B cell (primary cell): Measurements from ENCODE around the gene DTNA. TPM values are rescaled to one million over a fixed set of nuclear protein-coding genes. Genes with fewer than 3 reads are reported as not detected.

Source experiments
- ATAC-seq: fragments of 200-7000 bp; cut with Tn5 transposase; one replicate; pipeline ENCODE4 v1.10.0; 2021; ENCODE audit warnings: low read depth, mild to moderate bottlenecking, moderate number of reproducible peaks, moderate library complexity
- CTCF ChIA-PET: fragments of 350-600 bp; sonication (Branson Sonifier 250); formaldehyde crosslinking; loops from one replicate; lab custom pipeline; 2021; ENCODE audit warnings: antibody characterized with exemption, inconsistent platforms; lab: Charles Lee
- POLR2A ChIA-PET: fragments of 350-600 bp; sonication (Branson Sonifier 250); formaldehyde crosslinking; loops from one replicate; lab custom pipeline; 2021; ENCODE audit warnings: antibody characterized with exemption; lab: Charles Lee
- DNase-seq: peaks from one replicate; pipeline ENCODE4 v3.0.0; 2013
- H2AFZ ChIP-seq: 2 replicates; pipeline ENCODE4 v1.6.1; 2012; ENCODE audit warnings: mild to moderate bottlenecking, low read depth, low read length; ENCODE audit not compliant: insufficient read depth, poor library complexity, severe bottlenecking
- H3K27ac ChIP-seq, 2 donors: 1 replicate in 1 of 2; 2 replicates in 1 of 2; pipeline ENCODE4 v1.5.1; 2012 to 2013; ENCODE audit warnings: low read length in 2 of 2, mild to moderate bottlenecking in 2 of 2, moderate library complexity in 1 of 2
- H3K27me3 ChIP-seq, 4 experiments: fragments of 200-600 bp in 1 of 4; sonication (generic) in 1 of 4; replicated peaks in 1 of 4; 1 replicate in 2 of 4; 2 replicates in 2 of 4; pipeline versions ENCODE4 v1.6.1 to v1.7.0; 2013 to 2016; ENCODE audit warnings: low read length in 3 of 4, mild to moderate bottlenecking in 2 of 4, mixed read lengths in 1 of 4, moderate library complexity in 1 of 4; ENCODE audit not compliant: insufficient read depth in 4 of 4, control insufficient read depth in 3 of 4; ENCODE audit errors: control extremely low read depth in 1 of 4
- H3K36me3 ChIP-seq, 2 experiments: replicated peaks in 1 of 2; 1 replicate in 1 of 2; 2 replicates in 1 of 2; pipeline versions ENCODE4 v1.6.1 to v1.7.1; 2013; ENCODE audit warnings: low read length in 1 of 2; ENCODE audit not compliant: insufficient read depth in 2 of 2, control insufficient read depth in 1 of 2; ENCODE audit errors: control extremely low read depth in 1 of 2, extremely low read depth in 1 of 2
- H3K4me1 ChIP-seq, 2 donors: fragments of 200-600 bp in 1 of 2; sonication (generic) in 1 of 2; 1 replicate in 1 of 2; 2 replicates in 1 of 2; pipeline versions ENCODE4 v1.5.1 to v1.6.1; 2013 to 2017; ENCODE audit warnings: low read length in 2 of 2; ENCODE audit not compliant: control insufficient read depth in 2 of 2, insufficient read depth in 2 of 2
- H3K4me2 ChIP-seq: replicated peaks from 2 replicates; pipeline ENCODE3; 2012; ENCODE audit warnings: mild to moderate bottlenecking, low read depth, low read length; ENCODE audit not compliant: poor library complexity, severe bottlenecking
- H3K4me3 ChIP-seq, 5 experiments: fragments of 200-600 bp in 1 of 5; sonication (generic) in 1 of 5; 1 replicate in 3 of 5; 2 replicates in 2 of 5; pipeline versions ENCODE4 v1.5.1 to v1.7.0; 2011 to 2016; ENCODE audit warnings: low read length in 4 of 5, mild to moderate bottlenecking in 4 of 5, low read depth in 2 of 5, control low read depth in 1 of 5, moderate library complexity in 1 of 5; ENCODE audit not compliant: insufficient read depth in 1 of 5; ENCODE audit errors: control extremely low read depth in 1 of 5, extremely low read depth in 1 of 5
- H3K79me2 ChIP-seq: fragments of 200-600 bp; sonication (generic); one replicate; pipeline ENCODE4 v1.6.0; 2016; ENCODE audit warnings: low read length; ENCODE audit not compliant: control insufficient read depth, insufficient read depth
- H3K9ac ChIP-seq: fragments of 200-600 bp; sonication (generic); 2 replicates; pipeline ENCODE4 v1.6.1; 2017; ENCODE audit warnings: mild to moderate bottlenecking, low read length, moderate library complexity
- H3K9me3 ChIP-seq, 3 donors: one replicate each; pipeline versions ENCODE4 v1.6.1 to v1.7.1; 2013; ENCODE audit warnings: low read length in 2 of 3; ENCODE audit not compliant: control insufficient read depth in 2 of 3, insufficient read depth in 1 of 3; ENCODE audit errors: control extremely low read depth in 1 of 3
- H4K20me1 ChIP-seq: 2 replicates; pipeline ENCODE4 v1.6.0; 2012; ENCODE audit warnings: mild to moderate bottlenecking, low read length; ENCODE audit not compliant: insufficient read depth, control insufficient read depth, poor library complexity, severe bottlenecking
- H3K27ac Mint-ChIP-seq: one replicate; pipeline ENCODE4 v1.8.0; 2021; ENCODE audit warnings: mixed read lengths
- H3K27me3 Mint-ChIP-seq: one replicate; pipeline ENCODE4 v1.8.0; 2021; ENCODE audit warnings: mixed read lengths
- H3K4me1 Mint-ChIP-seq: one replicate; pipeline ENCODE4 v1.8.0; 2021; ENCODE audit warnings: mixed read lengths
- H3K4me3 Mint-ChIP-seq: one replicate; pipeline ENCODE4 v1.8.0; 2021; ENCODE audit warnings: mixed read lengths
- H3K9me3 Mint-ChIP-seq: one replicate; pipeline ENCODE4 v1.8.0; 2022; ENCODE audit warnings: mixed read lengths; ENCODE audit not compliant: insufficient read depth
- EZH2 ChIP-seq: IDR thresholded peaks from 2 replicates; pipeline ENCODE4 v1.6.1; 2012; ENCODE audit warnings: borderline replicate concordance, low read depth, mild to moderate bottlenecking, moderate library complexity, low read length; ENCODE audit not compliant: insufficient read depth, poor library complexity, severe bottlenecking
- WGBS: methylation state at CpG from one replicate; pipeline ENCODE4 v1.1.5; 2013; ENCODE audit warnings: missing lambda C conversion rate; ENCODE audit not compliant: insufficient coverage; 5-methylcytosine and 5-hydroxymethylcytosine counted together
- intact Hi-C: fragments of 100-400 bp; cut with micrococcal nuclease; formaldehyde crosslinking; loops from one replicate; pipeline ENCODE4 v1.10.0; 2022
- polyA plus RNA-seq: library from polyadenylated mRNA; depleted of rRNA; stranded (reverse); fragments of >200 nt; gene quantifications from 2 replicates; pipeline ENCODE4 v1.2.3, GENCODE V29; 2012
- total RNA-seq, 2 donors: library from RNA; stranded (reverse); fragments of 120-200 nt in 1 of 2; gene quantifications; 1 replicate in 1 of 2; 2 replicates in 1 of 2; pipeline versions ENCODE4 v1.2.3 to v1.2.4, GENCODE V29; 2013 to 2022
- TF ChIP-seq, protein P1 (sequence below): fragments of 200-600 bp; IDR thresholded peaks from one replicate; pipeline ENCODE4 v1.8.0; 2022; ENCODE audit warnings: antibody characterized with exemption, mild to moderate bottlenecking

Gene DTNA
- total and polyA plus RNA-seq, 2 donors (not counting 1 experiment from before 2014, with no cell fraction given): not detected

DNA sequence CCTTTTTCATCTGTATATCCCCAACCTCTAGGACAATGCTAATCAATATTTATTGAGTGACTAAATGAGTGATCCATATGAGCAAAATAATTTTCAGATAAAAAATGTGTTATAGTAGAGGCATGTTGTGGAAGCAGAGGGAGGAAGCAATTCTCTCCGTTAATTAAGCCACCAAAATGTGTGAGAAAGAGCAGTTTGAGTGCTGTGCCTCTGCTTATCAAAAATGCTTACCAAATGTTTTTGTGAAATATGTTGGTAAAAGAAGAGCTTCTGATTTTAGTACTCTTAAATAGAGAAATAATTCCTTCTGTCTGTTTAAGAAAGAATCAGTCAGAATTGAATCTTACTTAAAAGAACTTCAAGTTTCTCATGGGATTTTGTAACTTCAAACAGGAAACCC lies 90.3 kb downstream of the DTNA start:
- WGBS: no CpG with 5 or more reads among the region's 1 CpG
- CTCF ChIA-PET: no interaction called here
- no peak overlapping the region for H3K4me2 ChIP-seq

GRCh38 chr18:34801774-34802173 lies 91.7 kb downstream of the DTNA start:
- H3K27me3 ChIP-seq: no peaks in the 10 kb centered on the region
- Mint-ChIP-seq H3K27me3 (peaks cover 14% of the 10 kb centered on the region), H3K4me3 (no peak overlapping the region), H3K4me1 (no peaks in the 10 kb centered on the region), H3K27ac (no peak overlapping the region), H3K9me3 (no peaks in the 10 kb centered on the region)
- H2AFZ ChIP-seq: no peak overlapping the region
- no peaks in the 10 kb centered on the region for H3K9me3 ChIP-seq
- H3K79me2 ChIP-seq: no peaks in the 10 kb centered on the region
- intact Hi-C loops: no loop called here
- H3K27ac ChIP-seq: no peak overlapping the region
- WGBS: no CpG with 5 or more reads among the region's 2 CpGs
- no peak for TF ChIP-seq EZH2
- TF ChIP-seq, protein P1, sequence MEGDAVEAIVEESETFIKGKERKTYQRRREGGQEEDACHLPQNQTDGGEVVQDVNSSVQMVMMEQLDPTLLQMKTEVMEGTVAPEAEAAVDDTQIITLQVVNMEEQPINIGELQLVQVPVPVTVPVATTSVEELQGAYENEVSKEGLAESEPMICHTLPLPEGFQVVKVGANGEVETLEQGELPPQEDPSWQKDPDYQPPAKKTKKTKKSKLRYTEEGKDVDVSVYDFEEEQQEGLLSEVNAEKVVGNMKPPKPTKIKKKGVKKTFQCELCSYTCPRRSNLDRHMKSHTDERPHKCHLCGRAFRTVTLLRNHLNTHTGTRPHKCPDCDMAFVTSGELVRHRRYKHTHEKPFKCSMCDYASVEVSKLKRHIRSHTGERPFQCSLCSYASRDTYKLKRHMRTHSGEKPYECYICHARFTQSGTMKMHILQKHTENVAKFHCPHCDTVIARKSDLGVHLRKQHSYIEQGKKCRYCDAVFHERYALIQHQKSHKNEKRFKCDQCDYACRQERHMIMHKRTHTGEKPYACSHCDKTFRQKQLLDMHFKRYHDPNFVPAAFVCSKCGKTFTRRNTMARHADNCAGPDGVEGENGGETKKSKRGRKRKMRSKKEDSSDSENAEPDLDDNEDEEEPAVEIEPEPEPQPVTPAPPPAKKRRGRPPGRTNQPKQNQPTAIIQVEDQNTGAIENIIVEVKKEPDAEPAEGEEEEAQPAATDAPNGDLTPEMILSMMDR: no peak
- H4K20me1 ChIP-seq: no peaks in the 10 kb centered on the region
- H3K4me3 ChIP-seq: no peak overlapping the region
- no peaks in the 10 kb centered on the region for H3K4me1 ChIP-seq
- CTCF ChIA-PET: interaction anchor here (2.7 kb wide), 1 partner anchor 13 kb away, joined by 7 read pairs; no protein-coding TSS in a partner anchor
- no peak for ATAC-seq
- no peak overlapping the region for H3K4me2 ChIP-seq
- DNase-seq: no peak
- H3K36me3 ChIP-seq: no peaks in the 10 kb centered on the region
- no peak overlapping the region for H3K9ac ChIP-seq
- POLR2A ChIA-PET: no interaction called here

More for the DNA sequence above, 90.3 kb downstream of the DTNA start:
- Histone ChIP-seq H3K27ac (no peak overlapping the region), H3K4me1 (no peaks in the 10 kb centered on the region), H2AFZ (no peak overlapping the region), H3K9ac (no peak overlapping the region), H4K20me1 (no peaks in the 10 kb centered on the region), H3K4me3 (no peak overlapping the region), H3K27me3 (no peaks in the 10 kb centered on the region), H3K79me2 (no peaks in the 10 kb centered on the region), H3K9me3 (no peaks in the 10 kb centered on the region), H3K36me3 (no peaks in the 10 kb centered on the region)
- H3K27me3 Mint-ChIP-seq: peaks cover 15% of the 10 kb centered on the region
- no peak overlapping the region for H3K27ac Mint-ChIP-seq
- no peaks in the 10 kb centered on the region for H3K4me1 Mint-ChIP-seq
- intact Hi-C loops: no loop called here
- H3K9me3 Mint-ChIP-seq: no peaks in the 10 kb centered on the region
- no peak for ATAC-seq
- DNase-seq: no peak
- POLR2A ChIA-PET: no interaction called here
- no peak for TF ChIP-seq EZH2
- TF ChIP-seq, protein P1: no peak
- no peak overlapping the region for H3K4me3 Mint-ChIP-seq
